HG03558 (cell line): ENCODE results near the gene AKT1.

ENCODE experiments used
- ATAC-seq: cut with Tn5 transposase; IDR thresholded peaks from one replicate; pipeline ENCODE4 v1.9.1; 2021; ENCODE audit warnings: moderate number of reproducible peaks; ENCODE audit not compliant: unreplicated experiment; ENCODE audit errors: extremely low read depth

Gene AKT1

GRCh38 chr14:104800771-104801519 is 5.4 kb upstream of the AKT1 start, which contains the start of gene ZBTB42:
Gene ZBTB42, plus strand, starts transcription at chr14:104801101. Its CDS starts 97 bp downstream, at chr14:104801198.
- ATAC-seq = no peak

- ATAC-seq = no peak
Observed at GRCh38 chr14:104800015-104800770, 4.6 kb upstream of the AKT1 start.

GRCh38 chr14:104799244-104800014 is 3.9 kb upstream of the AKT1 start:
- no peak for ATAC-seq

- ATAC-seq = no peak
Observed at GRCh38 chr14:104798300-104799243, 3.0 kb upstream of the AKT1 start.

- no peak for ATAC-seq
Observed at GRCh38 chr14:104797115-104798044, 1.8 kb upstream of the AKT1 start.

GRCh38 chr14:104796687-104797081 is 1.1 kb upstream of the AKT1 start:
- ATAC-seq = no peak

- no peak for ATAC-seq
Observed at GRCh38 chr14:104795781-104796686, 486 bp upstream of the AKT1 start.

GRCh38 chr14:104794631-104794992 is 936 bp downstream of the AKT1 start:
- ATAC-seq = no peak

- no peak for ATAC-seq
Observed at GRCh38 chr14:104794099-104794498, 1.4 kb downstream of the AKT1 start.

GRCh38 chr14:104793703-104793959 is 1.9 kb downstream of the AKT1 start:
- ATAC-seq = no peak

GRCh38 chr14:104792945-104793702 is 2.4 kb downstream of the AKT1 start:
- ATAC-seq = no peak

GRCh38 chr14:104792101-104792884 is 3.3 kb downstream of the AKT1 start:
- no peak for ATAC-seq

- no peak for ATAC-seq
Observed at GRCh38 chr14:104791425-104791824, 4.1 kb downstream of the AKT1 start.

- ATAC-seq = no peak
Observed at GRCh38 chr14:104789752-104790743, 5.5 kb downstream of the AKT1 start.

GRCh38 chr14:104788873-104789663 is 6.5 kb downstream of the AKT1 start:
- no peak for ATAC-seq
